ENCODE data around the gene ITGB8. TPM values are rescaled to one million over a fixed set of nuclear protein-coding genes. Genes with fewer than 3 reads are reported as not detected.
"Not testable (repeated sequence)": the region's sequence is repeated elsewhere in the genome, so short reads cannot be mapped to it uniquely, and the experiment has no call there.

ITGB8 gene
- 0.11 TPM for polyA plus RNA-seq (2013, experiment 1 of 2; ENCODE audit: insufficient read length)
- polyA plus RNA-seq (2013, experiment 2 of 2; ENCODE audit: insufficient read length), result 0.26 TPM

DNA sequence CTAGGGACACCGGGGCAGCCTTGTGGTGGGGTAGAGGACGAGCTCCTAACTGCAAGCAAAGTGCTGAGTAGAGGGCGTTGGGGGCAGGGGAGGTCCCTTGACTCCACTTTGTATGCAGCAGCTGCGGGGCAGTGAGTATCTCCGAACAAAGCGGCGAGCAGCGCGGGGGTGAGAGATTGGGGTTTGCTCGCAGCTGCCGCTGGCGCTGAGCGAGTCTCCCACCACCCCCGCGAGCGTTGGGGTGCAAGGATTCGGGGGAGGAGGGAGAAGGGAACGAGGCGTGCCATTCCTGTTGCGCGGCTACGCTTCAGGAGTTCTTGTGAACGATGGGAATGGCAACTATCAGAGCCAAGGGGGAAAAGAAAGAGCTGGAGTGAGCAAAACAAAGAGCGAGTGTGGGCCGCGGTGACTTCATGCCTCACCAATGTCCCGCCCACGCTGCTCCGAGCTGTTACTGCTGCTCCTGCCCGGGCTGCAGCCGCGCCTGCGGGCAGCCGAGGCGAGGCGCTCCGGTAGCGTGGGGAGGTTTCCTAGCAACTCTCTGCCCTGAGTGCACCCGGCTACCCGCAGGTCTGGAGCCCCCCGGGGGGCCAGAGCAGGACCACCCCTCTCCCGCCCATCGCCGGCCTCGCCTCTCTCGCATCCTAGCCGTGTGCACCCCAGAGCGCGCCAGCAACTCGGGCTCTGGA, at the start of gene ITGB8:
Gene ITGB8 (plus strand): TSS at position 662 of the 689 bp plus-strand sequence. CDS start 907 bp downstream, outside the sequence.
- DNase-seq, result peak; percentile 84

DNA sequence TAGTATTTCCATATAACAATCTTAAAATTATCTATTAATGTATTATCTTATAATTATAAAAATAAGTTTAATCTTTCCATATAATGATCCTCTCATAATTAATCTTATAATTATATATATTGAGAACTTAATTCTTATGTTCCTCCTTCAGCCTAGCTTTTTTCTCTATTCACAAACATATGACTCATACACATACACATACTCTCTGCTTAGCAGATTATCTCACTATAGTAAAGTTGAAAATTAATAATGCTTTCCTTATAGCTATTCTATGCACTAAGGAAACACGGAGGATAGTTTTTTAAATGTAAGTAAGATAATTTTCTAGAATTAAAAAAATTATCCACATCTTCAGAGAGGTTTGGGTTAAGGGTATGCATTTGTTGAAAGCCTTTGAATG, 47.7 kb upstream of the ITGB8 start:
- DNase-seq, result no peak

- no peak for DNase-seq
Measured at GRCh38 chr7:20283385-20283784, 47.3 kb upstream of the ITGB8 start.

DNA sequence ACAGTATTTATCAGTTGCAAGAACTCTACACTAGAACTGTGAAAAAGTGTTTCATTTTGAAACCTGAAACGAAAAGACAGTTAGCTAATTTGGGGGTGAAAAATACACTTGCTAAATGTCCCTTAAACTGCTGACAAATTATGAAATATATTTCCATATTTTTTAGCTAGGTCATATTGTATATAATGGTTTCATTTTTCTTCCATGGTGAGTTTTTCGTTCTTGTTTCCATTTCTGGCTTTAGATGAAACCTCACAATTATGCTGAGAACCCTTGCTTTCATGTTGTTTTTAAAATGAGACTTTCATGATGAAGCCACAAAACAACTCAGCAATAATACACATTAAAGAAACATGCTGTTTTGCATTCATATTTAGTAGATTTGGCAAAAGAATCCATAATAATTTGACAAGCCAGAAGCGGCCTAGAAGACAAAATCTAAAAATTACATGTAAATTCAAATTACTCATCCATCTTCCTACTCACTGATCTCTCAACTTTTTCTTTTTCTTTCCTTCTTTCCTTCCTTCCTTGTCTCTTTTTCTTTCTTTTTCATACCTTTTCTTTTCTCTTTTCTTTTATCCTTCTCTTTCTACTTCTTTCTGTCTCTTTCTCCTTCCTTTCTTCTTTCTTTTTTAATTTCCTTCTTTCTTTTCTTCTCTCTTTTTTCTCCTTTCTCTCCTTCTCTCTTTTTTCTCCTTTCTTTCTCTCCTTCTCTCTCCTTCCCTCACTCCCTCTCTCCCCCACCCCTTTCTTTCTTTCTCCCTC, 46.5 kb upstream of the ITGB8 start:
- DNase-seq, result no peak

GRCh38 chr7:20284771-20285143, 45.9 kb upstream of the ITGB8 start:
- DNase-seq, result no peak

GRCh38 chr7:20287317-20287716, 43.4 kb upstream of the ITGB8 start:
- no peak for DNase-seq

- no peak for DNase-seq
Measured at GRCh38 chr7:20288036-20288435, 42.7 kb upstream of the ITGB8 start.

GRCh38 chr7:20290505-20291111, 40.1 kb upstream of the ITGB8 start:
- no peak for DNase-seq

DNA sequence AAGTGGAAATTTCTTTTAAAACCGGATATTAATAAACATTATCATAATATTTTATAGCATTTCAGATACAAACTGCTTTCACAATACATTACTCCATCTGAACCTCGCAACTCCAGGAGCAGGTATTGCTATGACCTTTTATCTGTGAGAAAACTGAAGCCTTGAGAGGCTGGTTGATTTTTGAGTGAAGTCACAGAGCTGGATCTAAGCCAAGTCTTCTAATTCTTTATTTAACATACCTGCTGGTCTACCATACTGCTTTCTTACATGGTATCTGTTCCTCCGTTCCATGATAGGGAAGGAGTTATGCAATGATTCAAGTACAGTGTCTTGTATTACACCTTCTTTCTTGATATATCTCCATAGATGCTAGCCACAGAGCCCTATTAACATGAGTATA, 37.4 kb upstream of the ITGB8 start:
- no peak for DNase-seq

DNA sequence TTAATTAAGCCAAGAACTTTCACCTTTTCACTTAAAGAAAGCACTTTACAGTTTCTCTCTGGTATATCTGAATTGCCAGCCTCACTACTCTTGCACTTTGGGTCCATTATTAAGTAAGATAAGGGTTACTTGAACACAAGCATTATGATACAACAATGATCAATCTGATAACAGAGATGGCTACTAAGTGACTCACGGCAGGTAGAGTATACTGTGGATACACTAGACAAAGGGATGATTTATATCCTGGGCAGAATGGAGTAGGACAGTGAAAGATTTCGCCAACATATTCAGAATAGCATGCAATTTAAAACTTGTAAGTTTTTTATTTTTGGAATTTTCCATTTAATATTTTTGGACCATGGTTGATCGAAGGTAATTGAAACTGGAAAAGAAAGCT, 34.3 kb upstream of the ITGB8 start:
- no peak for DNase-seq

DNA sequence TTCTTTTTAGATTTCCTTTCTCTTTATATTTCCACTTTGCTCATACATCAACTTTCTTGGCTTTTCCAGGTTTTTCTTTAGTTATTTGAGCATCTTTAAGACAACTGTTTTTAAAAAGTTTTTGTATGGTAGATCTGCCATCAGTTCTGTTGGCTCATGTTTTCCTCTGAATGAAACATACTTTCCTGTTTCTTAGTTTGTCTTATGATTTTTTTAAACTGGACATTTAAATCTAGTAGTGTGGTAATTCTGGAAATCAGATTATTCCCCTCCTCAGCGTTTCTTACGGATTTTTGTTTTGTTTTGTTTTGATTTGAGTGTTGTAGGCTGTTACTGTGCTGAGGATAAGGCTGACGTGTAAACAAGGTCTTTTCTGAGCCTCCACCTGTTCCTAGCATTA, 33.8 kb upstream of the ITGB8 start:
- DNase-seq, result no peak

DNA sequence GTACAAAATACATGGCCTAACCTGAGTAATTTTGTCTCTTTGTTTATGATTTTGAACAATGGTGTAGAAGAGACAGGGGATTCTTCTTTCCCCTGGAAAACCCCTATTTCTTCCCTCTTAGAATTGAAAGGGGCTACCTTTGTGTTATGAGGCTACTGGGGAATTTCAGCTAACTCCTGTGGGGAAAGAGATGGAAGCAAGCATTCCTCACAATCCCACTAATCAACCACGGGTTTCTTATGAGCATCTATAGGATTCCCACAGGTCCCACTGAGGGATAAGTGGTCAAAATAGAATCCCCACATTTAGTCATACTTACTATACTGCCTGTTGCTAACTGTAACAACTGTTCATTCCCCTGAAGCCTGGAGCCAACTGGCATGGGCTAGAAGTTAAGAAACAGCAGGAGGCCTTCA, 32.2 kb upstream of the ITGB8 start:
- DNase-seq, result peak; percentile 63

DNA sequence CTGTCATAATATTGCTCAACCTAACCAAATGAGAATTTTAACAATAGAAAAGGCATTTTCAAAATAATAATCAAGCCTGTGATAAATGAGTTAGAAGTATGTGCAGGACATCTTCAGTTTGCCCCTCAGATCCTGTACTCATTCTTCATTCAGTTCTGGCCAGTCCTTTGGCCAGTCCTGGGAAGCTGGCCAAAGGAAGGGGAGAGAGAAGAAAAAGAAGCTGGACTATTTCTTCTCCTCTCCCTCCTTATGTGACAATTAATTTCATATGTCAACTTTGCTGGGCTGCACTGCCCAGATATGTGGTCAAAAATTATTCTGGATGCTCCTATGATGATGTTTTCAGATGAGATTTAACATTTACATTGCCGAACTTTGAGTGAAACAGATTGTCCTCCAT, 31.6 kb upstream of the ITGB8 start:
- DNase-seq, result no peak

GRCh38 chr7:20299647-20300312, 30.9 kb upstream of the ITGB8 start:
- no peak for DNase-seq

- peak; percentile 79 for DNase-seq
Measured at GRCh38 chr7:20301311-20301939, 29.3 kb upstream of the ITGB8 start.

DNA sequence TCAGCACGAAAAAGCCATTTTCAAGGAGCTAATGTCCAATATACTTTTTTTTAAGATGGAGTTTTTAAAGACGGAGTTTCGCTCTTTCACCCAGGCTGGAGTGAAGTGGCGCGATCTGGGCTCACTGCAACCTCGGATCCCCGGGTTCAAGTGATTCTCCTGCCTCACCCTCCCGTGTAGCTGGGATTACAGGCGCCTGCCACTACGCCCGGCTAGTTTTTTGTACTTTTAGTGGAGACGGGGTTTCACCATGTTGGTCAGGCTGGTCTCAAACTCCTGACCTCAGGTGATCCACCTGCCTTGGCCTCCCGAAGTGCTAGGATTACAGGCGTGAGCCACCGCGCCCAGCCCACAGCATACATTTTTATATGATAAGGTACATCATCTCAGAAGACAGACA, 28.4 kb upstream of the ITGB8 start:
- not testable (repeated sequence) for DNase-seq

DNA sequence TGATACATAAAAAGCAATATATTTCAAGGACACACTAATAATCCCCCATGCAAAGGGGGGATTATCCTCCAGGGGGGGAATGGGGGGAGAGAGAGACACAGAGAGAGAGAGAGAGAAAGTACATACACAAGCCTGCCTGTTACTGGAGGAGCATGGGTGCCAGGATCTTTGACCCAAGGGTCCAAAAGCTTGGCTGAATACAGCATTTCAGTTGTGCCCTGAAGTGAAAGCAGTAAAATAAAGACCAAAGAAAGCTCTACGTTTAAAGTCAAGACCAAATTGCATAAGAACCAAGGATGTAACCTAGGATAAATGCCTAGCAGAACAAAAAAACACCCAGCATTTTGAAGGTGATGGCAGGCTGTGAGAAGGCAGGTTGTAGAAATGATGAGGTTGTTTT, 27.8 kb upstream of the ITGB8 start:
- no peak for DNase-seq

GRCh38 chr7:20304366-20304765, 26.3 kb upstream of the ITGB8 start:
- DNase-seq, result no peak

DNA sequence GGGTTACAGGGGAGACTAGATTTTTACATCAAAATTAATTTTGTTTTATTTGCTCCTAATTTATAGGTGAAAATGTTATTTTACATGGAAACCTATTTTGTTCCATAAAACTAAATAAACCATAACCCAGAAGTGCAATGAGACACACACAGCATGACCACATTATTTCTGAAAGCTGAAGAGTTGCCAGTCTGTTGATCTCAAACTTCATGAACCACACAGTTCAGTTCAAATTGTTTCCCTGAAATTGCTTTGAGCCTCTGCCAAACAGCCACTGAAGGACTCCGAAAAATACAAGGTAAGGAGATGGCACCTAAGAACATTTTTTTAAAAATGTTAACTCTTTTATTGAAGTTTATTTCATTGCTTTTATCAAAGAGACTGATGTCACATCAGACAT, 25.0 kb upstream of the ITGB8 start:
- no peak for DNase-seq

DNA sequence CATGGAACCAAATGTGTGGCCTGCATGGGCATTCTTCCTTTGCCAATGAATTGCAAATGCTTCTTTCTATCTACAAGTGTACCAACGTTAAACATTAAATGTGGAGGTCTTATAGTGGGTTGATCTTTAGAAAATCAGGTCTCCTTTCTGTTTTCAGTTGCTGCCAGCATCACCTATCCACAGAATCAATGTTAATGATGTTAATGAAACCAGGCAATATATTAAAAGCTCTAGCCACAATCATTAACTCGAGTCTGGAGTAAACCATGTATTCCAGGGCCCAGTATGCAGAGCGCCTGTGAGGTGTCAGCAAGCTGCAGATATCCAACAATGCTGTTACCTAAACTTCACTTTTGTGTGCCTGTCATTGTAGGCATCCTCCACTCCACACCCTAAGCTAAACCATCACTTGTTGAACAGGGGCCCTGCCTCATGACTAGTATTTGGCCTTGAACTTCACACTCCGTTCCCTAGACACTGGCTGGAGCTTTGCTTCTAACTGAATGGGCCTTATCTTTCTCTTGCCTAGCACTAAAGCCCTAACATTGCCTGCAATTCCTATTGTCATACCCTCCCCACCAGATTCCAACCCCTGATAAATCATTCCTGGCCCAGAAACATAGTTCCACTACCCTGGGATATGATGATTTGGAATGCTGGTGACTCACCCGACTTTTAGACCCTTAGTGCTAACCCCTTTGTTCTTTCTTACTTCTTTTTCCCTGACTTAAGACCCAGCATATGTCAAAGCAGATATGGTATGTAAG, 24.3 kb upstream of the ITGB8 start:
- DNase-seq, result peak; percentile 68

DNA sequence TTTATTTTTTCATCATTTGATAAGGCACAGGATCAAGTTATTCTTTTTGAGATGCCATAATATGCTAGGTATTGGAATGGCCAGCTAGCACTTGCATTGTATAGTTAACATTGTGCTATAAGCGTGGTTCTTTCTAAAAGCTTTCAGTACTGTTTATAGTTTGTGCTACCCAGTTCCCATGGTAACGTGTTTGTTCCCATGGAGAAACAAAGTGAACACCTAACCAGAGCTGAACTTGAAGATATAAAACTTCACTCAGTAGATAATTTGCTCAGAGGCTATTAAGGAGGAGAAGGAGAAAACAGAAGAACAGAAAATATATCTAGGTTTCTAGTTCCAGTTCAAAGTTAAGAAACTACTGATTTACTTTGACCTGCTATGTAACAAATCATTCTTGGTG, 23.6 kb upstream of the ITGB8 start:
- DNase-seq, result no peak

- no peak for DNase-seq
Measured at GRCh38 chr7:20307901-20308300, 22.8 kb upstream of the ITGB8 start.
